ENCODE measurements around the gene POLR3E. TPM values are rescaled to one million over a fixed set of nuclear protein-coding genes. Genes with fewer than 3 reads are reported as not detected.
"Not testable (repeated sequence)": the region's sequence is repeated elsewhere in the genome, so short reads cannot be mapped to it uniquely, and the experiment has no call there.

The POLR3E gene
- total RNA-seq, 1 experiment from 2014 or later: 26.6 TPM

DNA sequence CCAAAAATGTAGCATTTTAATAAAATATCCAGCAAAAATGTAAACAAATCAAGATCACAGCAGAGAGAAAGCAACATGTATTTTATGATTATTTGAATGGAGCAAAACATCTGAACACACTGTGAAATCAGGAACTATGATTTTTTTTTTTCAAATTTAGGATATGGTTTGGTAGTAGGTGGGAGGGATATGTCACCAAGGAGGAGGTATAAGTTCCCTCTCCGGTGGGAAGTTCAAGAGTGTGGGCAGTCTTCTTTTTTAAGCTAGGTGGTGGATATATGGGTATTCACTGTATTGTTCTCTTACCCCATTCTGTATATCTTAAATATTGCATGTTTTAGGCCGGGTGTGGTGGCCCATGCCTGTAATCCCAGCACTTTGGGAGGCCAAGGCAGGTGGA, 67.0 kb downstream of the POLR3E start:
- DNase-seq (ENCODE audit: low read depth): no peak

DNA sequence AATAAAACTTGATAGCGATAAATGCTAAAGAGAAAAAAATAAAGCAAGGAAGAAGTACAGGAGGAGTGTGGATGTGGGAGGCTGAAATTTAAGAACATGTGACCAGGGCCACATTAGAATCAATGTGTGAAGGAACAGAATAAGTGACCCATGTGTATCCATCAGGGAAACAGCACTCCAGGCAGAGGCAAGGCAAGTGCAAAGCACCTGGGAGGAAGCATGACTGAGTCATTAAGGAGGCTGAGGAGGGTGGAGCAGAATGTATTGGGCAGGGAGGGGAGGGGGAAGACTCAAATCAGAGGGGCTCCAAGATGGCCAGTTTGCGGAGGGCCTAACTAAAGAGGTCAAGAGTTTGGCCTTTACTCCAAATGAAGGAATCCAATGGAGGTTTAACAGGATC, 69.2 kb downstream of the POLR3E start:
- DNase-seq (ENCODE audit: low read depth): no peak

DNA sequence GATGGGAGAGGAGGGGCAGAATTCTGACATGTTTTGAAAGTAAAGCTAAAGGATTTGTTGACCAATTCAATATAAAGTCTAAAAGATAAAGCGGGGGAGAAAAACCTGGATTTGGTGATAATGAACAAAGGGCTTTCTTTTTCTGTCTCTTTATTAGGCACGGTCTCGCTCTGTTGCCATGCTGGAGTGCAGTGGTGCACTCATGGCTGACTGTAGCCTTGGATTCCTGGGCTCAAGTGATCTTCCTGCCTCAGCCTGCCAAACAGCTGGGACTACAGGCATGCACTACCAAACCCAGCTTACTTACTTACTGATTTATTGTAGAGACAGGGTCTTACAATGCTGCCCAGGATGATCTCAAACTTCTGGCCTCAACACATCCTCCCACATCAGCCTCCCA, 69.7 kb downstream of the POLR3E start:
- no peak for DNase-seq (ENCODE audit: low read depth)

DNA sequence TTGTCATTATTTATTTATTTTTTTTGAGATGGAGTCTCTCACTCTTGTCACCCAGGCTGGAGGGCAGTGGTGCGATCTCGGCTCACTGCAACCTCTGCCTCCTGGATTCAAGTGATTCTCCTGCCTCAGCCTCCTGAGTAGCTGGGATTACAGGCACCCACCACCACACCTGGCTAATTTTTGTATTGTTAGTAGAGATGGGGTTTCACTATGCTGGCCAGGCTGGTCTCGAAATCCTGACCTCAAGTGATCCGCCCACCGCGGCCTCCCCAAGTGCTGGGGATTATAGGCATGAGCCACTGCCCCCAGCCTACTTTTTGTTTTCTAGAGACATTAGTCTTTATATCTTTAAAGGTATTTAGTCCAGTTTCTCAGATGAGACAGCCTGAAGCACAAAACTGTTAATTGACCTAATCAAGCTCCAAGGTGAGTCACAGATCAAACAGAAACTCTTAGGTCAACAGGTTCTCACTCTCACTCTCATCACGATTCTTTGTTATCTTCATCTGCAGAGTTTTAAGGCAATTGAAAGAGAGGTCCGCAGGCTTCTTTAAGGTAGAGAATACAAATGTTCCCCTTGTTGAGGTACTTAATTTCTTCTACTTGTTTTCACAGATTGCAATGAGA, 71.1 kb downstream of the POLR3E start:
- DNase-seq (ENCODE audit: low read depth): not testable (repeated sequence)

DNA sequence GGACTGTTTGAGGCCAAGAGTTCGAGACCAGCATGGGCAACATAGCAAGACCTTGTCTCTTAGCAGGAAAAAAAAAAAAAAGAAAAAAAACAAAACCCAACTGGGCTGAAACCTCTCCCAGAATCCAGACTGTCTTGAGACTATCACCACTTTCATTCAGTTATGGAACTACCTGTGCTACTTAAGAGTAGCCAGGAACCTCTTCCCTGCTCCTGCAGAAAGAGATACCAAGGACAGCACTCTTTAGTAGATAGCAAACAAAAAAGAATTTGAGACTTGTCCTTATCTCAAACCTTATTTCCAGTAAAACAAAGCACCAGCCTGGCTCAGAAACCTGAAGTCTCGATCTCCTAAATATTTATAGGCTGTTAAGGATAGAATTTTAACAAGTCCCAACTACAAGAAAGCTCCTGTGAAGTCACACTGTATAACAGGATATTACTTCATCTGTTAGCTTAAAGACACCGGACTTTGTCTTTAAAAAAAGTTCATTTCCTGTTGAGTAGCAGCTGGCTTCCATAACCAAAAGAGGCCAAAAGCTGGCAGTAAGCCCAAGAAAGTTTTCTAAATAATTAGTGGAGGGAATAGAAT, 72.1 kb downstream of the POLR3E start:
- peak; percentile 53 for DNase-seq (ENCODE audit: low read depth)

GRCh38 chr16:22370038-22370820, 73.0 kb downstream of the POLR3E start:
- peak; percentile 68 for DNase-seq (ENCODE audit: low read depth)

GRCh38 chr16:22372882-22373661, 75.9 kb downstream of the POLR3E start:
- no peak for DNase-seq (ENCODE audit: low read depth)

DNA sequence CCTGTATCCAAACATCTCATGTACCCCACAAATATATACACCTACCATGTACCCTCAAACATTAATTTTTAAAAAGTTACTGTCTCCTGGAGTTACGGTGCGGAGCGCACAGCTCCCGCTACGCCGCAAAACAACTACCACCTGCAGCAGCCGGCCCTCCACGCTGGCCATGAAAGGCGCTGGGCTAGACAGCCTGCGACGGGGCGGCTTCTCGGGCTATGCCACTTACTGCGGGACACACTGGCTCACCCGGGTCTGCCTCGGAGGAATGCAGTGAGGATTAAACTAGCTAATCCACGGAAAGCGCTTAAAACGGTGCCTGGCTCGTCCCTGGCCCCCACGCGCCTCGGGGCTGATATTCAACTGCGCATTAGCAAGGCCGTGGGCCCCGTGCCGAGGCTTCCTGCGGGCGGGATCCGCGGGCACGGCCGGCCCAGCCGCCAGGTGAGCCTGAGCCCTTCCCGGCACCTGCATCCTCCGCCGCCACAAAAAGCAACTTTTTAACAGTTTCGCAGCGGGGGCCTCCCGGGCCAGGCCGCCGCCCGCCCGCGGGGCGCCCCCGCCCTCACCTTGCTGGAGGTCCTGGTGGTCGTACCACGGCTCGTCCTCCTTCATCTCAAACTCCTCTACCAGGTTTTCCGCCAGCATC, 76.6 kb downstream of the POLR3E start:
- no peak for DNase-seq (ENCODE audit: low read depth)

DNA sequence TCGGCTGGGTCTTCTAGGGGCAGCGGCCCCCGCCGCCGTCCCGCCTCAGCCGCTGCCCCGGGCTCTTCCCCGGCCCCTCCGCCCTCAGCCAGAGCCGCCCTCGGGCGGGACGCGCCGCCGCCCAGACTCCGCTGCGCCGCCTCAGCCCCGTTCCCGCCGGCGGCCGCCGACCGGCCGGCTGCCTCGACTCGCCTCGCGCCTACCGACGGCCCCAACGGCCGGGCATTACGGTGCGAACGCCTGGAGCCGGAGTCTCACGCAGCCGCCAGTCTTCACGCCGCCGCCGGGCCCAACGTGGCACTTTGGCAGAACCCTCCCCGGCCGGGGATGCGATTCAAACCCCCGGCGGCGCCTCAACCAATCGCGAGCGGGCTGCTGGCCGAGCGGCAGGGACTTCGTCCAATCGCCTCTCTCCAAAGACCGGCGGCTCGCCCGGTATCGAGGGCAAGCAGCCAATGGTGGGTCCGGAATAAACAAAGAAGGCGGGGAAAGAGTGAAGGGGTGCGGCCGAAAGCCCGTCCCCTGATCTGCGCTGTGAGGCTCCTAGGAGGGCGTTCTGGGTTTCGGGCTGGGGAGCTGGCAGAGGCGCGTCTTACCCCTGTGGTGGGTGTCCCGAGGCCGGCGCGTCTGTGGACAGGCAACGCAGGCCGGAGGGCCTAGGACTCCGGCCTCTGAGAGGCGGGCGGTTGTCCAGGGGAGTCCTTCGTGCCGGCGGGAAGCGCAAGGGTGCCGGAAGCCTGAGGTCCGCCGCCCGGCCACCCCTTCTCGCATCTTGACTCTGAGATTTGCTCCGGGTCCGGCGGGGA, 77.3 kb downstream of the POLR3E start, which contains the start of gene CDR2:
Gene CDR2 (minus strand): TSS at position 309 of the 806 bp plus-strand sequence. CDS start 310 bp downstream, outside the sequence.
- peak; percentile 95 for DNase-seq (ENCODE audit: low read depth)

DNA sequence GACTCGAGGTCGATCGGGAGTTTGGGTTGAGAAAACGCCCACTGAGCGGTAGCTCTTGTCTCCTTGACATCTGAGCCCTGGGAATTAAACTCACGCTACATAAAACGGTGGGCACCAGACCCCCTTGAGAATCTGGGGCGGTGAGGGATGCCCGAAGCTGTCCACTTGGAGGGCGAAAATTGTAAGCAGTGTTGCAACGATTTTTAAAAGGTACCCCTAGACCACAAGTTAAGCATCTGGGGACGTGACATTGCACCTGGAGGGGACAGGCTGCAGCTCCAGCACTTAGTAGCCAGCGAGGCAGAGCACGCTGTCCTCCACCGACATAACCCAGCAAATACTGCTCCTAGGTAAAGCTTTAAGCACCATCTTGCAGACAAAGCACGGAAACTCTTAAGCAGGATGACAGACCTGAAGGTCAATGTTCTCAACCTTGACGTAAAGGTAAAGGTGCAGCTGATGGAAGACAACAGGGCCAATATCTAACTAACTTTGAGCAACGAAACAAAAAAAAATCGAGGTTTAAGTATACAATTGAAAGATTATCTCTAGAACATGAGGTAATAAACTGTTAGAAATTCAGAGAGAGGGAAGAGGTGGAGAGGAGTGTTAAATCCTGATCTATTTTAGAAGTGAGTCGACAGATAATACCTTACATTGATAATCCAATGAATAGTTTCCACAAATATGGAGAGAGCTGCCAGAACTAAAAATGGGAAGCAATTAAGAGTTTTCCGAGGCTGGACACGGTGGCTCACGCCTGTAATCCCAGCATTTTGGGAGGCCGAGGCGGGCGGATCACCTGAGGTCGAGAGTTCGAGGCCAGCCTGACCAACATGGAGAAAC, 78.1 kb downstream of the POLR3E start:
- no peak for DNase-seq (ENCODE audit: low read depth)

GRCh38 chr16:22375963-22376640, 78.9 kb downstream of the POLR3E start:
- DNase-seq (ENCODE audit: low read depth): no peak

GRCh38 chr16:22379656-22380055, 82.4 kb downstream of the POLR3E start:
- no peak for DNase-seq (ENCODE audit: low read depth)

- DNase-seq (ENCODE audit: low read depth): no peak
Measured at GRCh38 chr16:22380529-22380928, 83.3 kb downstream of the POLR3E start.

DNA sequence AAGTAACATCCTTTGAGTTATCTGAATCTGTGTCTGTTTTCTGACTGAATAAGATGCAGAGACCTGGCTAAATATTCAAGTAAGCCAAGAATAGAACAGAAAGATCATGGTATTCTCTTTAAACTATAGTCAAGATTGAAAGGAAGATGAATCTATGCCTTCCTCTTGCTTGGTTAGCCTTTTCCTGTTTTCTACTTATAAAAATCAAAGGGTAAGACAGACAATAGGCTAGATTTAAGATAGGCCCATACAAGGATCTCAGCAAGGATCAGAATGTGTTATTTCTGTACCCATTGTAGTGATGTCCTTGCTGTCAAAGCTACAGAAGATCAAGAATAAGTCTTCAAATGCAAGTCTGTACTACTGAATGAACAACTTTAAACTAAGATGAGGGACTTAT, 84.2 kb downstream of the POLR3E start:
- no peak for DNase-seq (ENCODE audit: low read depth)

GRCh38 chr16:22383827-22384226, 86.6 kb downstream of the POLR3E start:
- no peak for DNase-seq (ENCODE audit: low read depth)

Measured in LHCN-M2 (cell line).